22Rv1 (cell line): Measurements from ENCODE around the gene SDK2.

Experiments used
- H3K27ac ChIP-seq: fragments of 450-650 bp; 2 replicates; pipeline ENCODE4 v1.5.1; 2017
- CTCF ChIP-seq: fragments of 450-650 bp; IDR thresholded peaks from 2 replicates; pipeline ENCODE4 v1.5.1; 2017; ENCODE audit warnings: mild to moderate bottlenecking
- ZFX ChIP-seq: fragments of 450-650 bp; IDR thresholded peaks from 2 replicates; pipeline ENCODE4 v1.6.1; 2017; ENCODE audit warnings: antibody characterized with exemption, borderline replicate concordance

Gene SDK2

GRCh38 chr17:73613271-73614233 is 30.7 kb downstream of the SDK2 start:
- TF ChIP-seq CTCF (no peak), ZFX (no peak)
- no peak overlapping the region for H3K27ac ChIP-seq

GRCh38 chr17:73612031-73612472 is 32.2 kb downstream of the SDK2 start:
- TF ChIP-seq CTCF, result no peak
- no peak for TF ChIP-seq ZFX
- no peak overlapping the region for H3K27ac ChIP-seq

GRCh38 chr17:73611630-73612029 is 32.6 kb downstream of the SDK2 start:
- no peak overlapping the region for H3K27ac ChIP-seq
- TF ChIP-seq ZFX (no peak), CTCF (no peak)

- TF ChIP-seq CTCF (no peak), ZFX (no peak)
- no peak overlapping the region for H3K27ac ChIP-seq
These were observed 33.8 kb downstream of the SDK2 start for GRCh38 chr17:73610331-73610911.

- no peak overlapping the region for H3K27ac ChIP-seq
- TF ChIP-seq ZFX (no peak), CTCF (no peak)
These were observed 34.5 kb downstream of the SDK2 start for GRCh38 chr17:73609758-73610157.

GRCh38 chr17:73609060-73609459 is 35.2 kb downstream of the SDK2 start:
- no peak for TF ChIP-seq ZFX
- no peak for TF ChIP-seq CTCF
- no peak overlapping the region for H3K27ac ChIP-seq

GRCh38 chr17:73605444-73605843 is 38.8 kb downstream of the SDK2 start:
- TF ChIP-seq ZFX, result no peak
- no peak for TF ChIP-seq CTCF

More at GRCh38 chr17:73605444-73605843, 38.8 kb downstream of the SDK2 start:
- H3K27ac ChIP-seq, result no peak overlapping the region
